ELF-1 (cell line): ENCODE measurements around the gene NCOA7.
"Not testable (repeated sequence)": the region's sequence is repeated elsewhere in the genome, so short reads cannot be mapped to it uniquely, and the experiment has no call there.

Experiments
- DNase-seq: peaks from one replicate; pipeline ENCODE4 v3.0.0-alpha.2; 2016; ENCODE audit warnings: low read depth, low spot score

NCOA7 gene

GRCh38 chr6:125918681-125919566 is 128.2 kb downstream of the NCOA7 start:
- peak; percentile 52 for DNase-seq

- DNase-seq, result no peak
Observed at GRCh38 chr6:125919618-125920017, 128.9 kb downstream of the NCOA7 start.

- DNase-seq, result no peak
Observed at GRCh38 chr6:125922322-125922860, 131.6 kb downstream of the NCOA7 start.

GRCh38 chr6:125923366-125923877 is 132.7 kb downstream of the NCOA7 start:
- DNase-seq, result no peak

- peak; percentile 58 for DNase-seq
Observed at GRCh38 chr6:125924169-125924568, 133.4 kb downstream of the NCOA7 start.

- no peak for DNase-seq
Observed at GRCh38 chr6:125924697-125925358, 134.1 kb downstream of the NCOA7 start.

- no peak for DNase-seq
Observed at GRCh38 chr6:125926711-125927110, 136.0 kb downstream of the NCOA7 start.

- DNase-seq, result no peak
Observed at GRCh38 chr6:125927761-125928160, 137.0 kb downstream of the NCOA7 start.

GRCh38 chr6:125930765-125931418 is 140.1 kb downstream of the NCOA7 start:
- DNase-seq, result no peak

- DNase-seq, result no peak
Observed at GRCh38 chr6:125931733-125932450, 141.1 kb downstream of the NCOA7 start.

- no peak for DNase-seq
Observed at GRCh38 chr6:125932451-125932795, 141.7 kb downstream of the NCOA7 start.

- not testable (repeated sequence) for DNase-seq
Observed at GRCh38 chr6:125935520-125935919, 144.8 kb downstream of the NCOA7 start.

- DNase-seq, result no peak
Observed at GRCh38 chr6:125939026-125939425, 148.3 kb downstream of the NCOA7 start.

- no peak for DNase-seq
Observed at GRCh38 chr6:125939791-125940190, 149.0 kb downstream of the NCOA7 start.

GRCh38 chr6:125940247-125941041 is 149.7 kb downstream of the NCOA7 start:
- DNase-seq, result no peak

- DNase-seq, result no peak
Observed at GRCh38 chr6:125942672-125943527, 152.1 kb downstream of the NCOA7 start.

- DNase-seq, result no peak
Observed at GRCh38 chr6:125943528-125944433, 153.0 kb downstream of the NCOA7 start.

- DNase-seq, result no peak
Observed at GRCh38 chr6:125944434-125944816, 153.7 kb downstream of the NCOA7 start.

GRCh38 chr6:125944896-125945295 is 154.1 kb downstream of the NCOA7 start:
- DNase-seq, result no peak
